Limb (tissue), 2 donors: ENCODE measurements around the gene ZNF783.
A peak's percentile ranks its signal among the peaks of the same experiment; 100 is the strongest.
"Not testable (repeated sequence)": the region's sequence is repeated elsewhere in the genome, so short reads cannot be mapped to it uniquely, and the experiment has no call there.

Experiments used
- DNase-seq, 2 donors: peaks; one replicate each; pipeline ENCODE4 v3.0.0-alpha.2; 2016; ENCODE audit errors: extremely low spot score in 2 of 2

Gene ZNF783

GRCh38 chr7:149261829-149262617 is at the start of gene ZNF783:
ZNF783 (plus strand) TSS chr7:149262196; CDS start chr7:149262334, 138 bp downstream.
- peak; percentile 88 to 90 for DNase-seq

- DNase-seq: no peak
These were observed 47.8 kb upstream of the ZNF783 start for GRCh38 chr7:149214020-149214720.

- no peak for DNase-seq
These were observed 45.6 kb upstream of the ZNF783 start for GRCh38 chr7:149216402-149216801.

GRCh38 chr7:149217570-149217969 is 44.4 kb upstream of the ZNF783 start:
- DNase-seq: no peak

- DNase-seq: no peak
These were observed 43.3 kb upstream of the ZNF783 start for GRCh38 chr7:149218469-149219420.

- DNase-seq: no peak
These were observed 41.5 kb upstream of the ZNF783 start for GRCh38 chr7:149220534-149220933.

GRCh38 chr7:149223176-149223575 is 38.8 kb upstream of the ZNF783 start:
- DNase-seq: no peak

- DNase-seq: no peak
These were observed 38.2 kb upstream of the ZNF783 start for GRCh38 chr7:149223761-149224160.

GRCh38 chr7:149224352-149224751 is 37.6 kb upstream of the ZNF783 start:
- no peak for DNase-seq

GRCh38 chr7:149225106-149225505 is 36.9 kb upstream of the ZNF783 start:
- no peak for DNase-seq

GRCh38 chr7:149225656-149226055 is 36.3 kb upstream of the ZNF783 start:
- DNase-seq: no peak

- DNase-seq: not testable (repeated sequence)
These were observed 35.6 kb upstream of the ZNF783 start for GRCh38 chr7:149226366-149226765.

- no peak for DNase-seq
These were observed 35.0 kb upstream of the ZNF783 start for GRCh38 chr7:149226840-149227494.

- DNase-seq: no peak
These were observed 33.0 kb upstream of the ZNF783 start for GRCh38 chr7:149228831-149229471.

- no peak for DNase-seq
These were observed 32.5 kb upstream of the ZNF783 start for GRCh38 chr7:149229526-149229925.

GRCh38 chr7:149232362-149232761 is 29.6 kb upstream of the ZNF783 start:
- no peak for DNase-seq

- not testable (repeated sequence) for DNase-seq
These were observed 28.3 kb upstream of the ZNF783 start for GRCh38 chr7:149233655-149234204.

GRCh38 chr7:149237502-149237901 is 24.5 kb upstream of the ZNF783 start:
- DNase-seq: no peak

GRCh38 chr7:149238051-149238450 is 23.9 kb upstream of the ZNF783 start:
- no peak for DNase-seq
